MM.1S (cell line): Measurements from ENCODE around the gene SYMPK.

Experiments
- EZH2 ChIP-seq: fragments of 300-600 bp; sonication (generic); optimal IDR thresholded peaks from 2 replicates; pipeline ENCODE3; 2017; ENCODE audit warnings: low read depth, mild to moderate bottlenecking, antibody characterized with exemption, low read length, mixed read lengths
- EZH2phosphoT487 ChIP-seq: fragments of 300-600 bp; sonication (generic); IDR thresholded peaks from 2 replicates; pipeline ENCODE4 v1.6.1; 2018; ENCODE audit warnings: antibody characterized with exemption, low read length
- TF ChIP-seq, protein P1 (sequence below): fragments of 300-600 bp; sonication (generic); IDR thresholded peaks from 2 replicates; pipeline ENCODE4 v1.5.1; 2016; ENCODE audit warnings: antibody characterized with exemption, low read length, mixed read lengths

DNA sequence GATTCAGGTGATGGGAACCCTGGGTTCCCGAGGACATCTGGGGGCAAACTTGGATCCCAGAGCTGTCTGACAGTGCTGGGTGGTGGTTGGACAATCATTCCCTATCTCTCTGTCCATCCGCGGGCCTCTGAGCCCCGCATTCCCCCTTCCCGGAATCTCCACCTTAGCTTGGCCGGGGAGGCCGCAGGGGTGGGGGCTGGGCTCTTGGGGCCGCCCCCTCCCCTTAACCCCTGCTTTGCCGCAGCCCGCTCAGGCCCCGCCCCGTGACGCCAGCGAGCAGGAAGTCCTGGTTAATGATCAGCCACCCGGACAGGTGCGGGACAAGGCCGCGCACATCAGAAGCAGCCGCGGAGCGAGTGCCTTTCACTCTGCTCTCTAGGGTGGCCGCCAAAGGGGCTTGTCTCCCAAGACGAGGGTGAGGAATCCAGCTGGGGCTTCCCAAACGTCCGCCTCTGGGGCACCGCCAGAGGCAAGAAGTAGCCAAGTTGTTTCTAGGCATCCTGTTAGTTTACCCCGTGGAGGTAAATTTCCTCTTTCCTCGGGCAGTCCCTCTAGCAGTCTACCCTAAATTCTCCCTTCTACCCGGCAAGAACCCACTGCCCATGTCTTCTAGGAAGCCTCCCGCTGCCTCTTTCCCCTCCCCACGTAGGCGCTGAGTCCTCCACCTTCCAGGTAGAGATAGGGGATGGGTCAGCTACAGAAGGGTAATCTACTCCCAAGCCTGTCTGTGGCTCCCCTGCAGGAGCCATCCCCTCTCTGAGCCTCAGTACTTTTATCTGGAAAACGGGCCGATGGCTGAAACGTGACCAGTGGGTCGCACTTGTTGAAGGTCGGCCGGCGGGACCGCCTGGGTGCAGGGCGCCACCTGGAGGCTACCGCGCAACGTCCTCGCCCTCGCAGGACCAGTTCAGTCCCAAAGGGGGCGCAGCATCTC lies 20.0 kb upstream of the SYMPK start:
- TF ChIP-seq, protein P1, sequence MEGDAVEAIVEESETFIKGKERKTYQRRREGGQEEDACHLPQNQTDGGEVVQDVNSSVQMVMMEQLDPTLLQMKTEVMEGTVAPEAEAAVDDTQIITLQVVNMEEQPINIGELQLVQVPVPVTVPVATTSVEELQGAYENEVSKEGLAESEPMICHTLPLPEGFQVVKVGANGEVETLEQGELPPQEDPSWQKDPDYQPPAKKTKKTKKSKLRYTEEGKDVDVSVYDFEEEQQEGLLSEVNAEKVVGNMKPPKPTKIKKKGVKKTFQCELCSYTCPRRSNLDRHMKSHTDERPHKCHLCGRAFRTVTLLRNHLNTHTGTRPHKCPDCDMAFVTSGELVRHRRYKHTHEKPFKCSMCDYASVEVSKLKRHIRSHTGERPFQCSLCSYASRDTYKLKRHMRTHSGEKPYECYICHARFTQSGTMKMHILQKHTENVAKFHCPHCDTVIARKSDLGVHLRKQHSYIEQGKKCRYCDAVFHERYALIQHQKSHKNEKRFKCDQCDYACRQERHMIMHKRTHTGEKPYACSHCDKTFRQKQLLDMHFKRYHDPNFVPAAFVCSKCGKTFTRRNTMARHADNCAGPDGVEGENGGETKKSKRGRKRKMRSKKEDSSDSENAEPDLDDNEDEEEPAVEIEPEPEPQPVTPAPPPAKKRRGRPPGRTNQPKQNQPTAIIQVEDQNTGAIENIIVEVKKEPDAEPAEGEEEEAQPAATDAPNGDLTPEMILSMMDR, result peak; percentile 99
- no peak for TF ChIP-seq EZH2
- TF ChIP-seq EZH2phosphoT487, result no peak
